Fibroblast of peridontal ligament (primary cell): ENCODE results near the gene LRMDA.
A peak's percentile ranks its signal among the peaks of the same experiment; 100 is the strongest.

ENCODE experiments used
- DNase-seq: peaks from one replicate; pipeline ENCODE4 v3.0.0-alpha.2; 2010; ENCODE audit errors: extremely low read depth

LRMDA gene

GRCh38 chr10:75905490-75905889, 474.1 kb downstream of the LRMDA start:
- DNase-seq, result no peak

GRCh38 chr10:75910032-75910431, 478.6 kb downstream of the LRMDA start:
- DNase-seq, result peak; percentile 49

GRCh38 chr10:75911426-75911825, 480.0 kb downstream of the LRMDA start:
- no peak for DNase-seq

GRCh38 chr10:75916906-75917305, 485.5 kb downstream of the LRMDA start:
- DNase-seq, result no peak

- no peak for DNase-seq
These were observed 488.5 kb downstream of the LRMDA start for GRCh38 chr10:75919913-75920312.

GRCh38 chr10:75922435-75922834, 491.0 kb downstream of the LRMDA start:
- peak; percentile 6 for DNase-seq

- DNase-seq, result no peak
These were observed 493.0 kb downstream of the LRMDA start for GRCh38 chr10:75924309-75924902.

- no peak for DNase-seq
These were observed 494.6 kb downstream of the LRMDA start for GRCh38 chr10:75925999-75926398.

- DNase-seq, result peak; percentile 48
These were observed 495.3 kb downstream of the LRMDA start for GRCh38 chr10:75926763-75927162.

- DNase-seq, result no peak
These were observed 496.8 kb downstream of the LRMDA start for GRCh38 chr10:75928231-75928630.

- no peak for DNase-seq
These were observed 498.3 kb downstream of the LRMDA start for GRCh38 chr10:75929630-75930161.

GRCh38 chr10:75932921-75933320, 501.5 kb downstream of the LRMDA start:
- no peak for DNase-seq

- no peak for DNase-seq
These were observed 503.8 kb downstream of the LRMDA start for GRCh38 chr10:75935240-75935639.

- no peak for DNase-seq
These were observed 504.4 kb downstream of the LRMDA start for GRCh38 chr10:75935650-75936400.

GRCh38 chr10:75936841-75937240, 505.4 kb downstream of the LRMDA start:
- no peak for DNase-seq

- no peak for DNase-seq
These were observed 506.4 kb downstream of the LRMDA start for GRCh38 chr10:75937823-75938222.

GRCh38 chr10:75938380-75939122, 507.1 kb downstream of the LRMDA start:
- no peak for DNase-seq

- no peak for DNase-seq
These were observed 508.1 kb downstream of the LRMDA start for GRCh38 chr10:75939541-75939940.

- no peak for DNase-seq
These were observed 509.3 kb downstream of the LRMDA start for GRCh38 chr10:75940742-75941141.

GRCh38 chr10:75941223-75941801, 509.9 kb downstream of the LRMDA start:
- no peak for DNase-seq

GRCh38 chr10:75944061-75944460, 512.6 kb downstream of the LRMDA start:
- DNase-seq, result no peak

GRCh38 chr10:75948583-75948982, 517.2 kb downstream of the LRMDA start:
- no peak for DNase-seq
